Caco-2 (cell line): ENCODE data around the gene CNP. TPM values are rescaled to one million over a fixed set of nuclear protein-coding genes. Genes with fewer than 3 reads are reported as not detected.

ENCODE experiments used
- BruUV-seq: library from RNA; stranded (reverse); fragments of 400-500 nt; replicated peaks from 2 replicates; lab custom pipeline; 2021; lab: Mats Ljungman, UMichigan
- CTCF ChIA-PET: fragments of 300-600 bp; sonication (Branson Sonifier 250); formaldehyde crosslinking; loops from one replicate; lab custom pipeline; 2022; ENCODE audit warnings: antibody characterized with exemption; lab: Charles Lee
- POLR2A ChIA-PET: fragments of 300-600 bp; sonication (Branson Sonifier 250); formaldehyde crosslinking; loops from one replicate; lab custom pipeline; 2022; ENCODE audit warnings: antibody characterized with exemption; lab: Charles Lee
- DNase-seq, 2 experiments: peaks; one replicate each; pipeline versions ENCODE4 v3.0.0 to v3.0.0-alpha.2; 2020 to 2022
- H3K27me3 ChIP-seq: replicated peaks from 2 replicates; pipeline ENCODE4 v1.6.0; 2011; ENCODE audit warnings: low read length; ENCODE audit not compliant: control insufficient read depth, insufficient read depth
- H3K36me3 ChIP-seq: 2 replicates; pipeline ENCODE4 v1.5.1; 2011; ENCODE audit warnings: low read length; ENCODE audit not compliant: control insufficient read depth, insufficient read depth
- H3K4me1 ChIP-seq: fragments of 250-450 bp; sonication (Bioruptor Pico); 2 replicates; pipeline ENCODE4 v1.5.1; 2020; ENCODE audit warnings: mild to moderate bottlenecking
- H3K4me3 ChIP-seq: 2 replicates; pipeline ENCODE4 v1.5.1; 2011; ENCODE audit warnings: low read depth, mild to moderate bottlenecking, control low read depth, low read length
- H3K9me3 ChIP-seq: fragments of 250-450 bp; sonication (Bioruptor Pico); 2 replicates; pipeline ENCODE4 v1.5.1; 2020; ENCODE audit warnings: mild to moderate bottlenecking, moderate library complexity
- H3K27ac Mint-ChIP-seq: one replicate; pipeline ENCODE4 v1.8.0; 2022; ENCODE audit warnings: mixed read lengths; ENCODE audit not compliant: unreplicated experiment
- H3K27me3 Mint-ChIP-seq: one replicate; pipeline ENCODE4 v1.8.0; 2022; ENCODE audit warnings: mixed read lengths; ENCODE audit not compliant: insufficient read depth, unreplicated experiment
- H3K36me3 Mint-ChIP-seq: one replicate; pipeline ENCODE4 v1.8.0; 2022; ENCODE audit warnings: mild to moderate bottlenecking, mixed read lengths; ENCODE audit not compliant: insufficient read depth, unreplicated experiment
- H3K4me1 Mint-ChIP-seq: one replicate; pipeline ENCODE4 v1.8.0; 2022; ENCODE audit warnings: low read depth, mixed read lengths; ENCODE audit not compliant: unreplicated experiment
- H3K4me3 Mint-ChIP-seq: one replicate; pipeline ENCODE4 v1.8.0; 2022; ENCODE audit warnings: mild to moderate bottlenecking, moderate library complexity, mixed read lengths; ENCODE audit not compliant: unreplicated experiment
- H3K9me3 Mint-ChIP-seq: one replicate; pipeline ENCODE4 v1.8.0; 2022; ENCODE audit warnings: mixed read lengths; ENCODE audit not compliant: unreplicated experiment
- CTCF ChIP-seq, 2 experiments: fragments of 200-600 bp in 1 of 2; IDR thresholded peaks; 1 replicate in 1 of 2; 2 replicates in 1 of 2; pipeline versions ENCODE4 v1.5.1 to v1.8.0; 2011 to 2022; ENCODE audit warnings: antibody characterized with exemption in 1 of 2, control low read depth in 1 of 2, inconsistent platforms in 1 of 2, low read depth in 1 of 2, low read length in 1 of 2, mild to moderate bottlenecking in 1 of 2, moderate library complexity in 1 of 2; ENCODE audit not compliant: insufficient read depth in 1 of 2, severe bottlenecking in 1 of 2, unreplicated experiment in 1 of 2
- intact Hi-C: fragments of 100-400 bp; cut with micrococcal nuclease; formaldehyde crosslinking; loops from one replicate; pipeline ENCODE4 v1.10.0; 2022; ENCODE audit not compliant: unreplicated experiment
- total RNA-seq: library from RNA; stranded (reverse); gene quantifications from 2 replicates; pipeline ENCODE4 v1.2.3, GENCODE V29; 2022

Gene CNP
- total RNA-seq, 1 experiment from 2014 or later, result 94.5 TPM

- no peaks in the 10 kb centered on the region for H3K9me3 Mint-ChIP-seq
- no peak overlapping the region for H3K27ac Mint-ChIP-seq
- H3K4me3 Mint-ChIP-seq, result no peak overlapping the region
- H3K27me3 Mint-ChIP-seq, result no peaks in the 10 kb centered on the region
- ChIA-PET POLR2A (interaction anchor here (0.6 kb wide), 1 partner anchor 27 kb away, joined by 3 read pairs; the partner anchor contains the start of gene ODAD4), CTCF (interaction anchor here (0.7 to 1.1 kb wide), 2 partner anchors 27 to 62 kb away, joined by 3 read pairs; partner anchors contain the start of gene ODAD4)
- intact Hi-C loops, result loop anchor here (5.0 kb wide), 1 partner anchor 60 kb away; no protein-coding TSS in a partner anchor
- H3K4me1 Mint-ChIP-seq, result peaks cover 13% of the 10 kb centered on the region
- no peak for DNase-seq
- H3K36me3 Mint-ChIP-seq, result no peaks in the 10 kb centered on the region
- TF ChIP-seq CTCF (IDR thresholded peaks at IDR 0.05; ENCODE audit: insufficient read depth in 1 of 2, low read depth in 1 of 2, low read length in 1 of 2, severe bottlenecking in 1 of 2, unreplicated experiment in 1 of 2), result no peak
- no peaks in the 10 kb centered on the region for H3K27me3 ChIP-seq
- no peak overlapping the region for H3K4me3 ChIP-seq
- no peaks in the 10 kb centered on the region for H3K36me3 ChIP-seq
- H3K4me1 ChIP-seq, result peaks cover 13% of the 10 kb centered on the region
- H3K9me3 ChIP-seq, result no peaks in the 10 kb centered on the region
- BruUV-seq, result no TSS peak
Observed at GRCh38 chr17:41957031-41957868, 9.3 kb upstream of the CNP start.

- no TSS peak for BruUV-seq
- peaks cover 15% of the 10 kb centered on the region for H3K4me1 Mint-ChIP-seq
- H3K4me3 ChIP-seq, result no peak overlapping the region
- H3K4me1 ChIP-seq, result peaks cover 20% of the 10 kb centered on the region
- no peak for DNase-seq
- intact Hi-C loops, result loop anchor here (5.0 kb wide), 1 partner anchor 61 kb away; no protein-coding TSS in a partner anchor
- H3K27ac Mint-ChIP-seq, result no peak overlapping the region
- H3K27me3 ChIP-seq, result no peaks in the 10 kb centered on the region
- no peak overlapping the region for H3K4me3 Mint-ChIP-seq
- no peaks in the 10 kb centered on the region for H3K36me3 ChIP-seq
- no peaks in the 10 kb centered on the region for H3K9me3 ChIP-seq
- H3K36me3 Mint-ChIP-seq, result no peaks in the 10 kb centered on the region
- no peak for TF ChIP-seq CTCF (IDR thresholded peaks at IDR 0.05; ENCODE audit: insufficient read depth in 1 of 2, low read depth in 1 of 2, low read length in 1 of 2, severe bottlenecking in 1 of 2, unreplicated experiment in 1 of 2)
- POLR2A ChIA-PET, result interaction anchor here (0.6 kb wide), 1 partner anchor 28 kb away, joined by 3 read pairs; the partner anchor contains the start of gene ODAD4
- no peaks in the 10 kb centered on the region for H3K27me3 Mint-ChIP-seq
- no peaks in the 10 kb centered on the region for H3K9me3 Mint-ChIP-seq
- CTCF ChIA-PET, result interaction anchor here (0.7 to 1.1 kb wide), 2 partner anchors 27 to 63 kb away, joined by 3 read pairs; partner anchors contain the start of gene ODAD4
Observed at GRCh38 chr17:41957869-41958439, 8.6 kb upstream of the CNP start.

- peaks cover 15% of the 10 kb centered on the region for H3K4me1 Mint-ChIP-seq
- H3K36me3 Mint-ChIP-seq, result no peaks in the 10 kb centered on the region
- Histone ChIP-seq H3K4me1 (peaks cover 20% of the 10 kb centered on the region), H3K9me3 (no peaks in the 10 kb centered on the region), H3K4me3 (no peak overlapping the region), H3K27me3 (no peaks in the 10 kb centered on the region), H3K36me3 (no peaks in the 10 kb centered on the region)
- TF ChIP-seq CTCF (IDR thresholded peaks at IDR 0.05; ENCODE audit: insufficient read depth in 1 of 2, low read depth in 1 of 2, low read length in 1 of 2, severe bottlenecking in 1 of 2, unreplicated experiment in 1 of 2), result no peak
- H3K4me3 Mint-ChIP-seq, result no peak overlapping the region
- CTCF ChIA-PET, result interaction anchor here (0.7 to 1.9 kb wide), 19 partner anchors 10 to 221 kb away, joined by 3 to 36 read pairs (median 5); partner anchors contain the start of genes ACLY, DNAJC7, JUP and KLHL11
- DNase-seq, result no peak
- POLR2A ChIA-PET, result interaction anchor here (0.8 to 1.1 kb wide), 2 partner anchors 29 to 158 kb away, joined by 6 read pairs; partner anchors contain the start of gene ODAD4
- peak overlapping the region; percentile 37 for H3K27ac Mint-ChIP-seq
- H3K27me3 Mint-ChIP-seq, result no peaks in the 10 kb centered on the region
- BruUV-seq, result no TSS peak
- intact Hi-C loops, result loop anchor here (1.0 to 5.0 kb wide), 3 partner anchors 29 to 221 kb away; partner anchors contain the start of gene ODAD4
- H3K9me3 Mint-ChIP-seq, result no peaks in the 10 kb centered on the region
Observed at GRCh38 chr17:41959030-41959335, 7.6 kb upstream of the CNP start.
